Stimulated activated CD4-positive, alpha-beta T cell treated with anti-CD3 and anti-CD28 coated beads, Interleukin-15, amount 100 ng/mL, for 24 hours (primary cell): ENCODE data around the gene PTBP1.
"Not testable (repeated sequence)": the region's sequence is repeated elsewhere in the genome, so short reads cannot be mapped to it uniquely, and the experiment has no call there.

Experiments
- DNase-seq: peaks from one replicate; pipeline ENCODE4 v3.0.0-alpha.2; 2020

Gene PTBP1

DNA sequence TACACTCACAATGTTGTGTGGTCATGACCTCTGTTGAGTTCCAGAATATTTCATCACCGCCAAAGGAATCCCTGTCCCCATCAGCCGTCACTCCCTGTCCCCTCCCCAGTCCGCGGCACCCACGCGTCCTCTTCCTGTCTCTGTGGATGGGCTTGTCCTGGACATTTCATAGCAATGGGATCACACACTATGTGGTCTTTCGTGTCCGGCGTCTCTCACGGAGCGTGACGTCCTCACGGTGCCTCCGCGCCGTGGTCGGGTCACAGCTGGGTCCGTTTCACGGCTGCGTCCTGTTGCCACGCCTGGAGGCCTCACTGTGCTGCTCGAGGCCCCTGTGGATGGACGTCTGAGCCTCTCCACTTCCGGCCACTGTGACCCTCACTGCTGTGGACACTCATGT is 37.0 kb downstream of the PTBP1 start:
- no peak for DNase-seq

DNA sequence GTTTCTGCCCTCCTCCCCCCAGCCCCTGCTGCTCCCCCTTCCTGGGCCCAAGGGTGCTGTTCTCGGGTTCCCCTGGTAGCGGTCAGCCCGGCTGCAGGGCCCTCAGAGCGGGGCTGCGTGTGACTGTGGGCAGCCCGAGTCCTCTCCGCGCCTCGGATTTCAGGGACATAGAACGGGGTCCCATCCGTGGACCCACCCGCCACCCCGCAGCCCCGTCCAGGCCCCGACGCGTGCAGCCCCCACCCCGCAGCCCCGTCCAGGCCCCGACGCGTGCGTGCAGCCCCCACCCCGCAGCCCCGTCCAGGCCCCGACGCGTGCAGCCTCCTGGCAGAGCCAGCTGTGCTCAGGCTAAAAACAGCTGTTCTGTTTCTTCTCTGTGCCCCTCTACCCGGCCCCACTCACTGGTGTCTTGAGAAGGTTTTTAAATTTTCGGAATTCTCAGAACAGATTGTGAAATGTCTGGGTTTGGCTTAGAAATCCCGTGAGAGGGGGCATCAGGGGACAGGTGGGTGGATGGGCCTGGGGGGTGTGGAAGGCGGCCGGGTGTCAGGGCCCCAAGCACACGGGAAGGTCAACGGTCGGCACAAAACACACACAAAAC is 38.1 kb downstream of the PTBP1 start:
- DNase-seq: no peak

DNA sequence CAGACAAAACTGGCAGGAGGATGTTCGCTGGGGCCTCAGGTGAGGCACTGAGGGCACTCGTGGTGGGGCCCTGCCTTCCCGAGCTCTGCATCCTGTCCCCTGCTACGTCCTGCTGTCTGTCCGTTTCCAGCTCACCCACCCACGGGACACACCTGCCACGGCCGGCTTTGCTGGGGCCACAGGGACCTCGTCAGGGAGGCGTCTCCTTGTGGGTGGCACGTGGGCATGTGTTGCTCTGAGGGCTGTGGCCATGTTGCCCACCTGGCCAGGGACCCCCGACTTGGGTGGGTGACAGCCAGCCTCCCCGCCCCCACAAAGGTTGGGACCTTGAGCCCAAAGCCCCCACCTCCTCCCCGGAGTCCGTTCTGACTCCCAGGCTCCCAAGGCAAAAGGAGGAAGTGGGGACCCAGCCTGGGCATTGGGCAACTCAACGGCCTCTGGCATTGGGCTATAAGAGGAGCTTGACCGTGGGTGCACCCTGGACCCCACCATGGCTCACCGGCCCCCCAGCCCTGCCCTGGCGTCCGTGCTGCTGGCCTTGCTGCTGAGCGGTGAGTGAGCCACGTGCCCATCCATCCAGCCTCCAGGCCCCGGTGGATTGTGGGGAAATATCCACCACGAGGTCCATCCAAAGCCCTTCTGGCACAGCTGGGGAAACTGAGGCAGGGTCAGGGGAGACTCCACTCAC is 43.4 kb downstream of the PTBP1 start, which contains the start of gene PRTN3:
PRTN3 (plus strand) TSS at position 481 of the 688 bp plus-strand sequence; CDS start at position 491, 10 bp downstream.
- DNase-seq: no peak

DNA sequence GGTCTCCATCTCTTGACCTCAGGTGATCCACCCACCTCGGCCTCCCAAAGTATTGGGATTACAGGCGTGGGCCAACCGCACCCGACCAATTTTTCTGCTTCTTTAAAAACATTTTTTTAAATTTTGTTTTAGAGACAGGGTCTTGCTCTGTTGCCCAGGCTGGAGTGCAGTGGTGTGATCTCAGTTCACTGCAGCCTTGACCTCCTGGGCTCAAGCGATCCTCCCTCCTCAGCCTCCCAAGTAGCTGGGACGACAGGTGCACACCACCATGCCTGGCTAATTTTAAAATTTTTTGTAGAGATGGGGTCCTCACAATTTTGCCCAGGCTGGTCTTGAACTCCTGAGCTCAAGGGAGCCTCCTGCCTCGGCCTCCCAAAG is 45.5 kb downstream of the PTBP1 start:
- not testable (repeated sequence) for DNase-seq

DNA sequence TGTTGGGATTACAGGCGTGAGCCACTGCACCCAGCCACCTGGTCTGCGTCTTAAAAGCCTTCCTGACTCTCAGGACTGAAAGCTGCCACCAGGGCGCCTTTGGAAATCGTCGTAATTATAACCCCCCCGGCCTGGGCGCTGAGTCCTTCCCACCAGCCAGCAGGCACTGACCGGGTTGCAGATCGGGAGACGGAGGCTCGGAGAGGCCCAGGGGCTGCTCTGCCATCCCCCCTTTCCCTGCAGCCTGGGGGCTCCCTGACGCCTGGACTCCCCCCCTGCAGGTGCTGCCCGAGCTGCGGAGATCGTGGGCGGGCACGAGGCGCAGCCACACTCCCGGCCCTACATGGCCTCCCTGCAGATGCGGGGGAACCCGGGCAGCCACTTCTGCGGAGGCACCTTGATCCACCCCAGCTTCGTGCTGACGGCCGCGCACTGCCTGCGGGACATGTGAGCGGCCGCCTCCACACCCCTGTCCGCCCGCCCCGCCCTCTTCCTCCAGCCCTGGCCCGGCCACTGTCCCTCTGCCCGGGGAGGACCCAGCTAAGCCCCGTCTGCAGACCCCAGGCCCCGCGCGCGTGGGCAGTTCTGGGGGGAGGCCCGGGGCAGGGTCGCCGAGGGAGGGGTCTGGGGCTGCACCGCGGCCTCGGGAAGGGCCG is 46.1 kb downstream of the PTBP1 start:
- no peak for DNase-seq

DNA sequence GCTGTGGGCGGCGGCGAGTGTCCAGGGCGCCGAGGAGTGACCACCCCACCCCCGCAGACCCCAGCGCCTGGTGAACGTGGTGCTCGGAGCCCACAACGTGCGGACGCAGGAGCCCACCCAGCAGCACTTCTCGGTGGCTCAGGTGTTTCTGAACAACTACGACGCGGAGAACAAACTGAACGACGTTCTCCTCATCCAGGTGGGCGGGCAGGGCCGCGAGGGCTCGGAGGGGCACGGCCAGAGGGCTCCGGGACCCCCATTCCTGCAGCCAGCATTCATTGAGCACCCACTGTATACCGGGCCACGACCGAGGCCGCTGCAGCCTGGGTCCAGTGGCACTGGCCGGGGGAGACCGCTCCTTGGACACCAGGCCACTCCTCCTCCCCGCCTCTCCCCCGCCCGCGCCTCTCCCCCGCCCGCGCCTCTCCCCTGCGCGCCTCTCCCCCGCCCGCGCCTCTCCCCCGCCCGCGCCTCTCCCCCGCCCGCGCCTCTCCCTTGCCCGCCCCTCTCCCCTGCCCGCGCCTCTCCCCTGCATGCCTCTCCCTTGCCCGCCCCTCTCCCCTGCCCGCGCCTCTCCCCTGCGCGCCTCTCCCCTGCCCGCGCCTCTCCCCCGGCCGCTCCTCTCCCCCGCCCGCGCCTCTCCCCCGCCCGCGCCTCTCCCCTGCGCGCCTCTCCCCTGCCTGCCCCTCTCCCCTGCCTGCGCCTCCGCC is 46.7 kb downstream of the PTBP1 start:
- DNase-seq: no peak

DNA sequence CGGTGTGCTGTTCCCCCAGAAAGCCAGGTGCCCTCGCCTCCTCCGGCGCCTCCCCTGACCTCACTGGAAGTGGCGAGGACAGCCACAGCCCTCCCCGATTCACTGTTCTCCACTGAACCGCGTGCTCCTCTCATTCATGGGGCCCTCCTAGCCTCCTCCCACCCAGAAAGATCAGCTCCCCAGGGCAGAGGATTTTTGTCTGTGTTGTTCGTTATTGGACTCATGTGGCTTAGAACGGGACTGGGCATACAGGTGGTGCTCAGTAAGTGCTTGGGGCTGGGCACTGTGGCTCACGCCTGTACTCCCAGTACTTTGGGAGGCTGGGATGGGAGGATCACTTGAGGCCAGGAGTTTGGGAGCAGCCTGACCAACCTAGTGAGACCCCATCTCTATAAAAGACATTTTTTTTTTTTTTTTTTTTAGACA is 47.3 kb downstream of the PTBP1 start:
- no peak for DNase-seq

DNA sequence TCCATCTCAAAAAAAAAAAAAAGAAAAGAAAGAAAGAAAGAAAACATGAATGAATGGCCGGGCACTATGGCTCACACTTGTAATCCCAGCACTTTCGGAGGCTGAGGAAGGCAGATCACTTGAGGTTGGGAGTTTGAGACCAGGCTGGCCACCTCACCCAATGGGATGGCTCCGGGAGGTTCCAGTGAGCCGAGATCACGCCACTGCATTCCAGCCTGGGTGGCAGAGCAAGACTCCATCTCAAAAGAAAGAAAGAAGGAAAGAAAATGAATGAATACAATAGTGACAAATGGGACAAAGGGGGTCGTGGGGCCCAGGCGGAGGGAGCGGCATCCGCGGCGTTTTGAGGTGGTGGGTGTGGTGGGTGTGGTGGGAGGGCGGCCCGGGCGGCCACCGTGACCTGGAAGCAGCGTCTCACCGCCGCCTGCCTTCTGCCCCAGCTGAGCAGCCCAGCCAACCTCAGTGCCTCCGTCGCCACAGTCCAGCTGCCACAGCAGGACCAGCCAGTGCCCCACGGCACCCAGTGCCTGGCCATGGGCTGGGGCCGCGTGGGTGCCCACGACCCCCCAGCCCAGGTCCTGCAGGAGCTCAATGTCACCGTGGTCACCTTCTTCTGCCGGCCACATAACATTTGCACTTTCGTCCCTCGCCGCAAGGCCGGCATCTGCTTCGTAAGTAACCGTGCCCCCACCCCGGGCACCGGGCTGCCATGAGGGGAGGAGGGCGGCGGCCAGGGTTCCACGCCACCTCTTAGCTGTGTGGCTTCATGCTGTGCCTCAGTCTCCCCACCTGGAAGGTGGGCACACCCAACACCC is 48.7 kb downstream of the PTBP1 start:
- DNase-seq: no peak

DNA sequence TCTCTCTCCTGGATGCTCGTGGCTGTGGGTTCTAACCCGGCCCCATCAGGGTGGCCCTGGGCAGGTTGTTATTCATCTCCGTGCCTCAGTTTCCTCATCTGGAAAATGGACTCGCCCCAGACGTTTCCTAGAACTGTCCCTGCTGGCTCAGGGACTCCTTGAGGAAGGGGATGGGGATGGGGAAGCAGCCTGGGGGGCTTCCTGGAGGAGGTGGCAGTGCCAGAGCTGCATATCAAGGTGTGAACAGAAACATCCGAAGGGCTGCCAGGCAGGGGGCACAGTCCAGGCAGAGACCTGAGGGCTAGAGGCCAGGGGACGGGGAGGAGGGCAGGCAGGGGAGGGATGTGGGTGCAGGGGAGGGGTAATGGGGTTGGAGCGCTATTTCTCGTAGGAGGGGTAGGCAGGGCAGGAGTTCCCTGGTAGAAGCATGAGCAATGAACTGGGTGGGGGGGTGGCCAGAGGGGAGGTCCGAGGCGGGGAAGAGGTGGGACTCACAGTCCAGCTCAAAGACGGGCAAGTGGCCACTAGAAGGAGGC is 51.2 kb downstream of the PTBP1 start:
- DNase-seq: no peak

DNA sequence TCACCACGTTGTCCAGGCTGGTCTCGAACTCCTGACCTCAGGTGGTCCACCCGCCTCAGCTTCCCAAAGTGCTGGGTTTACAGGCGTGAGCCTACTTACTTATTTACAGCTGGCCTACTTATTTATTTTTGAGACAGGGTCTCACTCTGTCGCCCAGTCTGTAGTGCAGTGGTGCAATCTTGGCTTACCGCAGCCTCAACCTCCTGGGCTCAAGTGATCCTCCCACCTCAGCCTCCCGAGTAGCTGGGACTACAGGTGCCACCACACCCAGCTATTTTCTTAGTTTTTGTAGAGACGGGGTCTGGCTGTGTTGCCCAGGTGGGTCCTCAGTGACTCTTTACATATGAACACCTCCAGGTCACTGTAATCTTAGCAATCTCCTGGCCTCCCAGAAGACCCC is 51.9 kb downstream of the PTBP1 start:
- DNase-seq: not testable (repeated sequence)

DNA sequence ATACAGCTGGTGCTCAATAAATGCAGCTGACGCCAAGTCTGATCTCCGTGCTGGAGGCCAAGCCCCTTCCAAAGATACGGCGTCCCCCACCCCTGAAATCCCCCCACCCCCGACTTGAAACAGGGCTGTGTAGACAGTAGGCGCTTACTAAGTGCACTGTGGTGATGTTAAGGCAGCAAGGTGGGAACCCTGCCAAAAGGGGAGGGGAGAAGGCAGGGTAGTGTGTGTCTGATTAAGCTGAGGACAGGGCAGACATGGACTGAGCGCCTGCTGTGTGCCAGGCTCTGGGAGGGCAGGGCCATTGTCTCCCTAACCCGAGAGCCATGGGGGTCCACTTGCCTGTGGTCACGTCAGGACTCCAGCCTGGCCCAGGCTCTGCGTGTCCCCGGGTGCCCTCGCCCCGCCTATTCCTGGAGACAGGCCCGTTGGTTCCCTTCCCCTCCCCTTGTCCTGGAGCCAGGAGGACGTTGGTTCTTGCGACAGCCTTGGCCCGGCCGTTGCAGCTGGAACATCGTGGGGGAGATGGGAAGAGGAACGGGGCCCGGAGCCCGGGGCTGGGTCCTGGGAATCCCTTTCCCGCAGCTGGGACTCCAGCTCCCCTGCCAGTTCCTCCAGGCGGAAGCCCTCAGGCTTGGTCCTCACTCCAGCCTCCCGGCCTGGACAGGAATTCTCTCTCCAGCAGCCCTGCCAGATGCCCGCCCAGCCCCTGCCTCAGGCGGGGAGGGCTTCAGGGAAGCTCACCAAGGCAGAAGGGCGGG is 53.1 kb downstream of the PTBP1 start:
- no peak for DNase-seq

DNA sequence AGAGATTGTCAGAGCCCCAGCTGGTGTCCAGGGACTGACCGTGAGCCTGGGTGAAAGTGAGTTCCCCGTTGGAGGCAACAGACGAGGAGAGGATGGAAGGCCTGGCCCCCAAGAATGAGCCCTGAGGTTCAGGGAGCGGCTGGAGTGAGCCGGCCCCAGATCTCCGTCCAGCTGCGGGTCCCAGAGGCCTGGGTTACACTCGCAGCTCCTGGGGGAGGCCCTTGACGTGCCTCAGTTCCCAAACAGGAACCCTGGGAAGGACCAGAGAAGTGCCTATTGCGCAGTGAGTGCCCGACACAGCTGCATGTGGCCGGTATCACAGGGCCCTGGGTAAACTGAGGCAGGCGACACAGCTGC is 53.7 kb downstream of the PTBP1 start:
- no peak for DNase-seq

DNA sequence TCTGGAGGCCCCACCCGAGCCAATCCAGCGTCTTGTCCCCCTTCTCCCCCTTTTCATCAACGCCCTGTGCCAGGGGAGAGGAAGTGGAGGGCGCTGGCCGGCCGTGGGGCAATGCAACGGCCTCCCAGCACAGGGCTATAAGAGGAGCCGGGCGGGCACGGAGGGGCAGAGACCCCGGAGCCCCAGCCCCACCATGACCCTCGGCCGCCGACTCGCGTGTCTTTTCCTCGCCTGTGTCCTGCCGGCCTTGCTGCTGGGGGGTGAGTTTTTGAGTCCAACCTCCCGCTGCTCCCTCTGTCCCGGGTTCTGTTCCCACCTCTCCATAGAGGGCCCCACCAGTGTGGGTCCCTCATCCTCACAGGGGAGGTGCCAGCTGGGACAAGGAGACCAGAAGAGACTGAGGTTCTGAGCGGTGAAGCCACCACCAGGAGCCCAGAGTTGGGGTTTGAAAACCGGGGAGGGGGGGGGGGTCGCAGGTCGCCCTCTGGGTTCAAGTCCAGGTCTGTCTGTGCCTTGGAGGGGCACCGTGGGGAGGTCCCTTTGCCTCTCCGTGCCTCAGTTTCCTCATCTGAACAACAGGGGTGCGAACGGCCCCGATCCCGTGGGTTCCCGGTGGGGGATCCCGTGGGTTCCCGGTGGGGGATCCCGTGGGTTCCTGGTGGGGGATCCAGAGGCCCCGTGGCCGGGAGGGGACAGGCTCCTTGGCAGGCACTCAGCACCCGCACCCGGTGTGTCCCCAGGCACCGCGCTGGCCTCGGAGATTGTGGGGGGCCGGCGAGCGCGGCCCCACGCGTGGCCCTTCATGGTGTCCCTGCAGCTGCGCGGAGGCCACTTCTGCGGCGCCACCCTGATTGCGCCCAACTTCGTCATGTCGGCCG is 55.1 kb downstream of the PTBP1 start, which contains the start of gene ELANE:
ELANE (plus strand) TSS at position 168 of the 878 bp plus-strand sequence; CDS start at position 194, 26 bp downstream.
- DNase-seq: no peak

DNA sequence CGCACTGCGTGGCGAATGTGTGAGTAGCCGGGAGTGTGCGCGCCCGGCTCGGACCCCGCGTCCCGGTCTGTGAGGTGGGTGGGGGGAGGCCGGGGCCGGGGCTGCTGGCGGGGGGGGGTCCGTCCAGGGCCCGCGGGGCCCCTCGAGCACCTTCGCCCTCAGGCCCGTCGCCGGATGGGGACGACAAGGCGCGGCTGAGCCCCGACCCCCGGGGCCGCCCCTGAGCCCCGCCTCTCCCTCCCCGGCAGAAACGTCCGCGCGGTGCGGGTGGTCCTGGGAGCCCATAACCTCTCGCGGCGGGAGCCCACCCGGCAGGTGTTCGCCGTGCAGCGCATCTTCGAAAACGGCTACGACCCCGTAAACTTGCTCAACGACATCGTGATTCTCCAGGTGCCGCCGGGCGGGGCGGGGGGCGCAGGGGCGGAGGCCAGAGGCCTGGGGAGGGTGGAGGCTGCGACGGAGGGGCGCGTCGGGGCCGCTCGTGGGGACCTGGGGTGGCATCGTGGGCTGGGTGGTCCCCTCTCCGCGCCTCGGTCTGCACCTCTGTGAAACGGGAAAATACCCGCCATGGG is 55.8 kb downstream of the PTBP1 start:
- no peak for DNase-seq

DNA sequence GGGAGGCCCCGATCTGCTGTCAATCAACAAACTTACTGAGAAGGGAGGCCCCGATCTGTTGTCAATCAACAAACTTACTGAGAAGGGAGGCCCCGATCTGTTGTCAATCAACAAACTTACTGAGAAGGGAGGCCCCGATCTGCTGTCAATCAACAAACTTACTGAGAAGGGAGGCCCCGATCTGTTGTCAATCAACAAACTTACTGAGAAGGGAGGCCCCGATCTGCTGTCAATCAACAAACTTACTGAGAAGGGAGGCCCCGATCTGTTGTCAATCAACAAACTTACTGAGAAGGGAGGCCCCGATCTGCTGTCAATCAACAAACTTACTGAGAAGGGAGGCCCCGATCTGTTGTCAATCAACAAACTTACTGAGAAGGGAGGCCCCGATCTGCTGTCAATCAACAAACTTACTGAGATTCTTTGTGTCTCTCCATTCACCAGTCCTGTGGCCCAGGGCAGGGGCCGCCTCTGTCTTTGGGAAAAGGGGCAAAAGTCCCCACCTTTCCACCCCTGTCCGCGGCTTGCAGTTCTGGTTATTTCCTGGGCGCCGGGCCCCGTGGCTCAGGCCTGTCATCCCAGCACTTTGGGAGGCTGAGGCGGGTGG is 56.5 kb downstream of the PTBP1 start:
- not testable (repeated sequence) for DNase-seq

DNA sequence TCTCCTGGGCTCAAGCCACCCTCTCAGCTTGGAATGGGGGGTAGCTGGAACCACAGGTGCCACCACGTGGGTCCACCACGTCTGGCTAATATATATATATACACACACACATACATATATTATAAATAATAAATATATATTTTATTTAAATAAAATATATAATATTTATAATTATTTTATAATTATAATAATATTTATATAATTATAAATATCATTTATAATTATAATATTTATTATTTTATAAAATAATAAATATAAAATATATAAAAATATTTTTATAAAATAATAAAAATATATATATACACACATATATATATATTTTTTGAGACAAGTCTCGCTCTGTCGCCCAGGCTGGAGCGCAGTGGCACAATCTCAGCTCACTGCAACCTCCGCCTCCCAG is 57.3 kb downstream of the PTBP1 start:
- no peak for DNase-seq

DNA sequence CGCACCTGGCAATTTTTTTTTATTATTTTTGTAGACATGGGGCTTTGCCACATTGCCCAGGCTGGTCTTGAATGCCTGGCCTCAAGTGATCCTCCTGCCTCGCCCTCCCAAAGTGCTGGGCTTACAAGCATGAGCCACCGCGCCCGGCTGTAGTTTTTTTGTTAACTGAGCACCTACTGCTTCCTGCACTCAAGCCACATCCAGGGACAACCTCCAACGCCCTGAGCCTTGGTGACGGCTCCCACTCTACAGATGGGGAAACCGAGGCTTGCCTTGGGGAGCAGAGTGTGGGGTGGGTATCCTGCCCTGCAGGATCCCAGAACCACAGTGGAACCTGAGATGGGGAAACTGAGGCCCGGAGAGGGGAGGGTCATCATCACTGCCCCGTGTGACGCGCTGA is 57.9 kb downstream of the PTBP1 start:
- no peak for DNase-seq

DNA sequence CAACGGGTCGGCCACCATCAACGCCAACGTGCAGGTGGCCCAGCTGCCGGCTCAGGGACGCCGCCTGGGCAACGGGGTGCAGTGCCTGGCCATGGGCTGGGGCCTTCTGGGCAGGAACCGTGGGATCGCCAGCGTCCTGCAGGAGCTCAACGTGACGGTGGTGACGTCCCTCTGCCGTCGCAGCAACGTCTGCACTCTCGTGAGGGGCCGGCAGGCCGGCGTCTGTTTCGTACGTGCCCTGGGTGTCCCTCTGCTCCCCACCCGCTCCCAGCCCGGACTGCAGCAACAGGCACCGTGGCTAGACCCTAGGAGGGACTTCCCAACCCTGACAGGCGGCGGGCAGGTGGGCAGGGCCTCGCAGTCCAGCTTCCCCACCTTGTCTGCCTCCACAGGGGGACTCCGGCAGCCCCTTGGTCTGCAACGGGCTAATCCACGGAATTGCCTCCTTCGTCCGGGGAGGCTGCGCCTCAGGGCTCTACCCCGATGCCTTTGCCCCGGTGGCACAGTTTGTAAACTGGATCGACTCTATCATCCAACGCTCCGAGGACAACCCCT is 58.4 kb downstream of the PTBP1 start:
- DNase-seq: no peak

DNA sequence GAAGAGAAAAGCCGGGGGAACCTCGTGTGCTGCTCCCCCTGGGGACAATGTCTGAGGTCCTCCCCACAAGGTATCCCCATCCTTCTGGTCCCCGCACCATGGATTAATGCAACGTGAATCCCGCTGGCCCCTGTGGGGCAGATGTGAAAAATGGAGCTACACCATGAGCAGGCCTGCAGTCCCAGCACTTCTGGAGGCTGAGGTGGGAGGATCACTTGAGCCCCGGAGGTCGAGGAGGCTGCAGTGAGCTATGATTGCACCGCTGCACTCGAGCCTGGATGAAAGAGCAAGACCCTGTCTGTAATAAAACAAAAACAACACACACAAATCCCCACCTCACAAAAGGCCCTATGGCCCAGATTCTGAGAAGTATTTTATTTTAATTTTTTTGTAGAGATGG is 61.0 kb downstream of the PTBP1 start:
- DNase-seq: no peak
